Measurements from ENCODE around the gene ARVCF.

DNA sequence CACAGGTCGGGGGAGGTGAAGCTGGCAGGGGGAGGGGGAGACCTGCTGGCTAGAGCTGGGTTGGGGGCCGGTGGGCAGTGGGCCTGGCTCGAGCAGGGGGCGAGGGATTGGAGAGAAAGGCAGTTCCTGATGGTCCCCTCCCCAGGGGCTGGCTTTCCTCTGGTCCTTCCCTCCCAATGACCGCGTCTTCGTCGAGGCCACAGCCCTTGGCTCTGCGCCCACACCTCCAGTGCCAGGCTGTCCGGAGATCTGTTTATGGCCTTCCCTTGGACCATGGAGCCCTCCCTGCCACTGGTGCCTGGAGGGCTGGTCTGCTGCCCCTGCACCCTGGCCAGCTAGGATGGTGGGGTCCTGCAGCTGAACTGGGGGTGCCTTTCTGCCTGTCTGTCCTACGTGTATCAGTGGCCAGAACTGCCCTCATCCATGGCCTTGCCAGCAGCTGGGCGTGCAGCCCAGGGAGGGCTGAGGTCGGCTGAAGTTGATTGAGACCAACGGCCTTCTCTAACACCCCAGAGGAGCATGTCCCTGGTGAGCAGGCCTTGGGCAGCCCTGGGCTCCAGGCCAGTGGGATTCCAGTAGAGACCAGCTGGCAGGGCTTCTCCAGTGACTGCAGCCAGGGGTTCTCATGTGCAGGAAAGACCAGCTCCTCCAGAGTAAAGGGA, 16.6 kb upstream of the ARVCF start:
- TF ChIP-seq, protein P1, sequence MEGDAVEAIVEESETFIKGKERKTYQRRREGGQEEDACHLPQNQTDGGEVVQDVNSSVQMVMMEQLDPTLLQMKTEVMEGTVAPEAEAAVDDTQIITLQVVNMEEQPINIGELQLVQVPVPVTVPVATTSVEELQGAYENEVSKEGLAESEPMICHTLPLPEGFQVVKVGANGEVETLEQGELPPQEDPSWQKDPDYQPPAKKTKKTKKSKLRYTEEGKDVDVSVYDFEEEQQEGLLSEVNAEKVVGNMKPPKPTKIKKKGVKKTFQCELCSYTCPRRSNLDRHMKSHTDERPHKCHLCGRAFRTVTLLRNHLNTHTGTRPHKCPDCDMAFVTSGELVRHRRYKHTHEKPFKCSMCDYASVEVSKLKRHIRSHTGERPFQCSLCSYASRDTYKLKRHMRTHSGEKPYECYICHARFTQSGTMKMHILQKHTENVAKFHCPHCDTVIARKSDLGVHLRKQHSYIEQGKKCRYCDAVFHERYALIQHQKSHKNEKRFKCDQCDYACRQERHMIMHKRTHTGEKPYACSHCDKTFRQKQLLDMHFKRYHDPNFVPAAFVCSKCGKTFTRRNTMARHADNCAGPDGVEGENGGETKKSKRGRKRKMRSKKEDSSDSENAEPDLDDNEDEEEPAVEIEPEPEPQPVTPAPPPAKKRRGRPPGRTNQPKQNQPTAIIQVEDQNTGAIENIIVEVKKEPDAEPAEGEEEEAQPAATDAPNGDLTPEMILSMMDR (conservative IDR thresholded peaks at IDR 0.05; ENCODE audit: low read depth in 2 of 2), result no peak
- TF ChIP-seq JUNB (IDR thresholded peaks at IDR 0.05; ENCODE audit: unreplicated experiment) (no peak), POLR2AphosphoS5 (IDR thresholded peaks at IDR 0.05; ENCODE audit: low read depth) (no peak), REST (IDR thresholded peaks at IDR 0.05; ENCODE audit: unreplicated experiment) (no peak), EZH2 (IDR thresholded peaks at IDR 0.05; ENCODE audit: low read depth, unreplicated experiment) (no peak), CREB1 (CRISPR knock-in tag; IDR thresholded peaks at IDR 0.05; ENCODE audit: low read depth) (no peak), ZNF331 (CRISPR knock-in tag; IDR thresholded peaks at IDR 0.05; ENCODE audit: low read depth) (no peak), NANOG (IDR thresholded peaks at IDR 0.05; ENCODE audit: borderline replicate concordance) (no peak)
